Uterus (tissue), 4 donors: ENCODE data around the gene LRSAM1. TPM values are rescaled to one million over a fixed set of nuclear protein-coding genes. Genes with fewer than 3 reads are reported as not detected.

Source experiments
- DNase-seq, 2 donors: peaks; one replicate each; pipeline ENCODE4 v3.0.0-alpha.2; 2019 to 2020
- H3K27ac ChIP-seq, 2 donors: fragments of 200-600 bp; sonication (generic); 1 replicate in 1 of 2; 2 replicates in 1 of 2; pipeline ENCODE4 v1.5.1; 2016 to 2018
- H3K27me3 ChIP-seq, 2 donors: fragments of 200-600 bp; sonication (generic); one replicate each; pipeline ENCODE4 v1.5.1; 2018 to 2019; ENCODE audit warnings: control low read depth in 1 of 2
- H3K36me3 ChIP-seq, 2 donors: fragments of 200-600 bp; sonication (generic); one replicate each; pipeline ENCODE4 v1.5.1; 2019; ENCODE audit warnings: control low read depth in 1 of 2
- H3K4me1 ChIP-seq, 2 donors: fragments of 200-600 bp; sonication (generic); one replicate each; pipeline ENCODE4 v1.5.1; 2018 to 2019; ENCODE audit warnings: control low read depth in 1 of 2
- H3K4me3 ChIP-seq, 2 donors: fragments of 200-600 bp; sonication (generic); 1 replicate in 1 of 2; 2 replicates in 1 of 2; pipeline ENCODE4 v1.5.1; 2018 to 2019; ENCODE audit warnings: mild to moderate bottlenecking in 1 of 2
- H3K9me3 ChIP-seq, 2 donors: fragments of 200-600 bp; sonication (generic); one replicate each; pipeline ENCODE4 v1.5.1; 2019; ENCODE audit warnings: control low read depth in 1 of 2
- POLR2A ChIP-seq, 2 donors: fragments of 450-650 bp; IDR thresholded peaks; one replicate each; pipeline ENCODE4 v1.6.1; 2016; ENCODE audit warnings: antibody characterized with exemption in 2 of 2, mild to moderate bottlenecking in 1 of 2, moderate library complexity in 1 of 2
- intact Hi-C: fragments of 100-400 bp; cut with DNase I; formaldehyde crosslinking; loops from one replicate; pipeline ENCODE4 v1.15.1; 2023; ENCODE audit warnings: low total_unique reads
- total RNA-seq, 4 donors: library from RNA; depleted of rRNA in 3 of 4; stranded (reverse); fragments of >200 nt in 3 of 4; gene quantifications; one replicate each; pipeline versions ENCODE4 v1.1.0 to v1.2.4, GENCODE V29; 2014 to 2023
- TF ChIP-seq, protein P1 (sequence below), 4 experiments: fragments of 200-600 bp in 2 of 4; fragments of 450-650 bp in 2 of 4; sonication (generic) in 2 of 4; IDR thresholded peaks; one replicate each; pipeline ENCODE4 v1.5.1; 2016 to 2019; ENCODE audit warnings: antibody characterized with exemption in 4 of 4, mild to moderate bottlenecking in 2 of 4, moderate library complexity in 1 of 4
- donor health status: DM: yes; HTN: yes; CAD: no.

The LRSAM1 gene
- total RNA-seq, 4 donors from 2014 or later: 6.5 to 25.9 (median 11.3) TPM

DNA sequence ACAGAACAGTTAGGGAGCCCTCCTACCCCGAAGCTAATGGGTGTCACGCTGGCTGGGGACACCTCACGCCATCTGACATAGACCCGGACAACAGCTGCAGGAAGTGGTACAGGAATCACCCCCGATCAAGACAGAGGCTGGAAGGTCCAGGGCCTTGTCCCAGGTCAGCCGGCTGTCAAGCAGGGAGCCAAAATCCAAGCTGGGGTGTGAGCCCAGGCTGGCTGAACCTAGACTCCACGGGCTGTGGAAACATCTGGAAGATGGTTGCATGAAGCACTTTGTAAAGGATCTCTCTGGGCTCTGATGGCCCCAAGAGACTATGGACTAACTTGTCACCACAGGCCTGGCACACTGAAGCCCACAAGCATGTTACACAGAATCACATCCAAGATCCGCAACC, 91.9 kb downstream of the LRSAM1 start:
- intact Hi-C loops: no loop called here
- H3K4me1 ChIP-seq: peaks cover 0 to 42% of the 10 kb centered on the region in 2 donors
- no peak for TF ChIP-seq POLR2A (IDR thresholded peaks at IDR 0.05)
- TF ChIP-seq, protein P1, sequence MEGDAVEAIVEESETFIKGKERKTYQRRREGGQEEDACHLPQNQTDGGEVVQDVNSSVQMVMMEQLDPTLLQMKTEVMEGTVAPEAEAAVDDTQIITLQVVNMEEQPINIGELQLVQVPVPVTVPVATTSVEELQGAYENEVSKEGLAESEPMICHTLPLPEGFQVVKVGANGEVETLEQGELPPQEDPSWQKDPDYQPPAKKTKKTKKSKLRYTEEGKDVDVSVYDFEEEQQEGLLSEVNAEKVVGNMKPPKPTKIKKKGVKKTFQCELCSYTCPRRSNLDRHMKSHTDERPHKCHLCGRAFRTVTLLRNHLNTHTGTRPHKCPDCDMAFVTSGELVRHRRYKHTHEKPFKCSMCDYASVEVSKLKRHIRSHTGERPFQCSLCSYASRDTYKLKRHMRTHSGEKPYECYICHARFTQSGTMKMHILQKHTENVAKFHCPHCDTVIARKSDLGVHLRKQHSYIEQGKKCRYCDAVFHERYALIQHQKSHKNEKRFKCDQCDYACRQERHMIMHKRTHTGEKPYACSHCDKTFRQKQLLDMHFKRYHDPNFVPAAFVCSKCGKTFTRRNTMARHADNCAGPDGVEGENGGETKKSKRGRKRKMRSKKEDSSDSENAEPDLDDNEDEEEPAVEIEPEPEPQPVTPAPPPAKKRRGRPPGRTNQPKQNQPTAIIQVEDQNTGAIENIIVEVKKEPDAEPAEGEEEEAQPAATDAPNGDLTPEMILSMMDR (IDR thresholded peaks at IDR 0.05): no peak
- no peak overlapping the region for H3K4me3 ChIP-seq
- DNase-seq: no peak
- H3K27me3 ChIP-seq: no peaks in the 10 kb centered on the region
- H3K36me3 ChIP-seq: no peaks in the 10 kb centered on the region
- peak overlapping the region; percentile 23 to 84 for H3K27ac ChIP-seq
- H3K9me3 ChIP-seq: no peaks in the 10 kb centered on the region

DNA sequence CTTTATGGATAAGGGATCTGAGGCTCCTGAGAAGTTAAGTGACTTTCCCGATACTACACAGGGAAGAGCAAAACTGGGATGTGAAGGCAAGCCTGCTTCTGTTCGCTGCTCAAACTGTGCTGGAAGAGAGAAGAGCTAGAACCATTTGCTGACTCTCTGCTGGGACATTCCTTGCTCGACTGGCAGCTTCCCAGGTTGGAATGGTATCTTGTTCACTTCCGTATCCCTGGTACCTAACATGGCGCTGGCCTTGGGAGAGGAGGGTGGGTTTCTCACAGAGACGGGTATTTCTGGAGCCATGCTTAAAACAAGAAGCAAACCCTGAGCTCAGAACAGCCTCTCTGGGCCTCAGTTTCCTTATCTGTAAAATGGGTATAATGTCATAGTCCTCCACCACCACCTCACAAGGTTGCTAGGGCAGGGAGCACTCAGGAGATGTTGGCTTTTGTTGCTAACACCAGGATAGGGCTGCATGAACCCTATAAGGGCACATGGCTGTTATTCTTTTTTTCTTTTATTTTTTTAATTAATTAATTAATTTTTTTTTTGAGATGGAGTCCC, 92.7 kb downstream of the LRSAM1 start:
- intact Hi-C loops: no loop called here
- no peak for DNase-seq
- Histone ChIP-seq H3K4me1 (peaks cover 0 to 41% of the 10 kb centered on the region in 2 donors), H3K9me3 (no peaks in the 10 kb centered on the region), H3K4me3 (no peak overlapping the region), H3K36me3 (no peaks in the 10 kb centered on the region), H3K27ac (peak overlapping the region; percentile 23 to 84), H3K27me3 (no peaks in the 10 kb centered on the region)
- TF ChIP-seq, protein P1 (IDR thresholded peaks at IDR 0.05): no peak
- TF ChIP-seq POLR2A (IDR thresholded peaks at IDR 0.05): no peak

DNA sequence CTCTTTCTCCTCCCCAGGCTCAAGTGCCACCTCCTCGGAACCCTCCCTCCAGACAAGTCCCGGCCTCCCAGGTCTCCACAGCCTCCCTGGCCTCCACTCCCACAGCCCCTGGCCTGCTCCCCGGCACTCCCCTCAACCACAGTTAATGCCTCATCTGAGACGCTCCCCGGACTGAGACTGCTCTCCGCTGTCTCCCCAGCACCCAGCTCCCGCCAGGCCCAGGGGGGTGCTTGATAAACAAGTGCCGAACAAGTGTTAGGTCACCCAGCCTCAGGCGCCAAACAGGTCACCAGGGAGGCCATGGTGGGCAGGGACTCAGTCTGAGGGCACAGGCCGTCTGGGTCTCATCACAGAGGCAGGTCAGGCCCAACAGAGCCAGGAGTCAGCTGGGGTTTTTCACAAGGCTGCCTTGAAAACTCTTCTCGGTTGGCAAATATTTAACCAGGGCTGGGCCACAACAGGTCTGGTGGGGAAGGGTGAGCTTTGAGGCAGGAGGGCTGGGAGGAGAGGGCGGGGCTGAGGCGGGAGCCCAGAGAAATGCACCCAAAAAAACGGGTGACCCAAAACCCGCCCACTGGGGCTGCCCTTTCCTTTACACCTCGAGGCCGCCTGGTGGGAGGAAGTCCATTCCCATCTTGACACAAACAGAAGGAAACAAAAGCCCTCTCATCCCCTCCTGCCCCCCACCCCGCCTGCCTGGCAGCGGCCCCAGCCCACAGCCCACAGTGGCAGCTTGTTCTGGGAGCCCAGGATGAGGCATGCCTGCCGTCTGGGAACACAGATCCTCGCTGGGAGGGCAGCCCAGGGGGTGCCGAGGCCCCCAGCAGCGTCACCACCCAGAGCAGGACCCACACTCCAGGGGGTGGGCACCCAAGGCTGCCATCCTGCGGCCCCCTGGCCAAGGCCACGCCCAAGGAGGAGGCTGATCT, 94.2 kb downstream of the LRSAM1 start:
- no peaks in the 10 kb centered on the region for H3K36me3 ChIP-seq
- TF ChIP-seq, protein P1 (IDR thresholded peaks at IDR 0.05): peak in 1 of 4 experiments; percentile 4
- no peak for TF ChIP-seq POLR2A (IDR thresholded peaks at IDR 0.05)
- peak overlapping the region; percentile 70 to 84 for H3K27ac ChIP-seq
- H3K4me3 ChIP-seq: no peak overlapping the region
- DNase-seq: no peak
- peaks cover 0 to 27% of the 10 kb centered on the region in 2 donors for H3K4me1 ChIP-seq
- H3K27me3 ChIP-seq: no peaks in the 10 kb centered on the region
- H3K9me3 ChIP-seq: no peaks in the 10 kb centered on the region
- intact Hi-C loops: no loop called here

DNA sequence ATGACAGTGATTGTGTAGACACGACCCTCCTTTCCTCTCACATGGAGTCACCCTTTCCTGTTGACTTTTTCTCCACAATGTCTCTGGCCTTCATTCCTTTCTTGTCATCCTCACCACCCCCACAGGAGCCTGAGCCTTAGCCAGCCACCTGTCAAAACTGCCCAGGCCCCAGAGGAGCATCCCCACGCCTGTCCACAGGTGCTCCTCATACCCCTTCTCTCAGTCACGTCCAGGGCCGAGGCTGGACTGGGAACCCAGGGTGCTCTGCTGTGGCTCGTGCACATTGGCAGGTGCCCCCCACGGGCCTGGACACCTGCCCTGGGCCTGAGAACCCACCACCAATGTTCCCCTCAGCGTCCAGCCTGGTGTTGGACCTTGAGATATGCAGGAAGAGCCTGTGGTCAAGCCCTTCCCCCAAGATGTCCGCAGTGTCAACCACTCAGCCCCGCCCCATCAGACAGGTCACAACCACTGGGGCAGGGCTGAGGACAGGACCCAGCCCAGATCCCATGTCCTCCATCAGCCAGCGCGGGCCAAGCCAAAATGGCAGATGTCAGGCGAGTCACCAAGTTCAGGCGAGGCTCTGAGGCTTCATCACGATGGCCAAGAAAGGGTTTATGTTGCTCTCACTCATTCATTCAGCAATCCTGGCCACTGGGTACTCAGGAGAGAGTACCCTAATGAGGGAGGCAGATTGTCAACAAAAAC, 95.0 kb downstream of the LRSAM1 start:
- H3K4me3 ChIP-seq: no peak overlapping the region
- no peak for DNase-seq

More for the DNA sequence above, 95.0 kb downstream of the LRSAM1 start:
- H3K4me1 ChIP-seq: peaks cover 0 to 27% of the 10 kb centered on the region in 2 donors
- intact Hi-C loops: no loop called here
- H3K9me3 ChIP-seq: no peaks in the 10 kb centered on the region
- no peaks in the 10 kb centered on the region for H3K27me3 ChIP-seq
- H3K27ac ChIP-seq: peak overlapping the region; percentile 70 to 84
- no peaks in the 10 kb centered on the region for H3K36me3 ChIP-seq
- no peak for TF ChIP-seq POLR2A (IDR thresholded peaks at IDR 0.05)
- TF ChIP-seq, protein P1 (IDR thresholded peaks at IDR 0.05): no peak
